Right lobe of liver (tissue), 6 donors: ENCODE results near the gene RCSD1. TPM values are rescaled to one million over a fixed set of nuclear protein-coding genes. Genes with fewer than 3 reads are reported as not detected.

Experiments used
- ATAC-seq, 4 donors: fragments of 200-7000 bp; cut with Tn5 transposase; one replicate each; pipeline ENCODE4 v1.9.1; 2020; ENCODE audit warnings: mild to moderate bottlenecking in 4 of 4, moderate library complexity in 4 of 4
- DNase-seq, 3 donors: peaks; one replicate each; pipeline ENCODE4 v3.0.0-alpha.2; 2020
- H3K27ac ChIP-seq, 3 donors: fragments of 200-600 bp; one replicate each; pipeline ENCODE4 v1.8.0; 2022
- H3K27me3 ChIP-seq, 2 donors: fragments of 200-600 bp; one replicate each; pipeline ENCODE4 v1.8.0; 2022
- H3K36me3 ChIP-seq, 4 donors: fragments of 200-600 bp; sonication (generic) in 1 of 4; one replicate each; pipeline versions ENCODE4 v1.5.1 to v1.8.0; 2017 to 2022; ENCODE audit warnings: control low read depth in 1 of 4
- H3K4me1 ChIP-seq, 4 donors: fragments of 200-600 bp; sonication (generic) in 1 of 4; one replicate each; pipeline versions ENCODE4 v1.5.1 to v1.8.0; 2017 to 2022; ENCODE audit warnings: control low read depth in 1 of 4
- H3K4me3 ChIP-seq, 3 donors: fragments of 200-600 bp; one replicate each; pipeline ENCODE4 v1.8.0; 2022
- H3K9me3 ChIP-seq, 4 donors: fragments of 200-600 bp; sonication (generic) in 1 of 4; one replicate each; pipeline versions ENCODE4 v1.5.1 to v1.8.0; 2017 to 2022; ENCODE audit warnings: control low read depth in 1 of 4
- CTCF ChIP-seq, 4 donors: fragments of 200-600 bp in 3 of 4; fragments of 450-650 bp in 1 of 4; IDR thresholded peaks; one replicate each; pipeline versions ENCODE4 v1.5.1 to v1.8.0; 2016 to 2022; ENCODE audit warnings: antibody characterized with exemption in 4 of 4, mild to moderate bottlenecking in 2 of 4
- POLR2A ChIP-seq: fragments of 450-650 bp; IDR thresholded peaks from one replicate; pipeline ENCODE4 v1.6.1; 2017; ENCODE audit warnings: antibody characterized with exemption, mild to moderate bottlenecking
- WGBS: methylation state at CpG from one replicate; pipeline ENCODE4 v1.1.6; 2018; ENCODE audit warnings: low coverage, low lambda C conversion rate; ENCODE audit not compliant: insufficient coverage; ENCODE audit errors: missing lambda C conversion rate; 5-methylcytosine and 5-hydroxymethylcytosine counted together
- intact Hi-C, 2 donors: fragments of 100-400 bp; cut with DNase I; formaldehyde crosslinking; loops; one replicate each; pipeline versions ENCODE4 v1.11.2 to v1.14.1; 2022
- total RNA-seq, 6 experiments: library from RNA; depleted of rRNA in 2 of 6; stranded (reverse); fragments of >200 nt in 2 of 6; fragmentation: NEBNext Ultra II Directional in 3 of 6; extraction: Animal tissue kit (Norgen Biotek cat#: 25700) in 3 of 6; gene quantifications; one replicate each; pipeline versions ENCODE4 v1.1.0 to v1.2.4, GENCODE V29; 2016 to 2023
- donor health status: DM: no; HTN: yes; CAD: no.
- donor health status: DM: no; HTN: no; CAD: no.
- donor health status: DM: no; HTN: no; CAD: no.
- donor health status: DM: no; HTN: yes; CAD: no.
- donor health status: DM: no; HTN: yes; CAD: no.

Gene RCSD1
- total RNA-seq, 6 experiments from 2014 or later = 2.4 to 8.4 (median 5.0) TPM

DNA sequence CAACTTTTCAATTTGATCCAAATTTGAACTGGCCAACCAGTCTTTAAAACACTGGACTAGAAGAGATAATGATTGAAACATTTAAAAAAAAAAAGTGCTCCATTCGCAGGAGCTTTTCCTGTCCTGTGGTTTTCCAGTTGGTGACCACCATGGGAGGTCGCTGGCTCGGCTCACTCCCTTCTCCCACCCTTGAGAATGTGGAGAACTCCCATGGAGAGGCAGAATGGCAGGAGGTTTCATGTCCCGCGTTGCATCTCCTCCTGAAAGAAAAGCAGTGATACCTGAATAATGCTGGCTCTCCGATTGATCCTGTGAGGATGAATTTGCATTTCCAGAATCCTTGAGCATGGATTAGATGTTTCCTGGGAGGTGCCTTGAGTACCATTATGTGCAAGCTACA, 75.2 kb downstream of the RCSD1 start:
- no peaks in the 10 kb centered on the region for H3K9me3 ChIP-seq
- ATAC-seq = no peak
- intact Hi-C loops = no loop called here
- WGBS = 22% methylated on average over 2 of the region's 6 CpGs
- H3K36me3 ChIP-seq = no peaks in the 10 kb centered on the region
- no peak overlapping the region for H3K27ac ChIP-seq
- H3K27me3 ChIP-seq = no peaks in the 10 kb centered on the region
- no peak for TF ChIP-seq CTCF (IDR thresholded peaks at IDR 0.05)
- no peak for TF ChIP-seq POLR2A
- H3K4me1 ChIP-seq = peaks cover 0 to 10% (median 0%) of the 10 kb centered on the region in 4 donors
- DNase-seq = no peak
- no peak overlapping the region for H3K4me3 ChIP-seq

GRCh38 chr1:167706363-167706762, 76.3 kb downstream of the RCSD1 start:
- H3K4me1 ChIP-seq = peaks cover 0 to 4% (median 0%) of the 10 kb centered on the region in 4 donors
- 83% methylated on average over 2 of the region's 2 CpGs for WGBS
- H3K36me3 ChIP-seq = no peaks in the 10 kb centered on the region
- no peak overlapping the region for H3K27ac ChIP-seq
- H3K9me3 ChIP-seq = no peaks in the 10 kb centered on the region
- ATAC-seq (no peak), DNase-seq (no peak)
- no peaks in the 10 kb centered on the region for H3K27me3 ChIP-seq
- no peak for TF ChIP-seq CTCF (IDR thresholded peaks at IDR 0.05)
- no peak for TF ChIP-seq POLR2A
- intact Hi-C loops = no loop called here
- H3K4me3 ChIP-seq = no peak overlapping the region

- H3K27ac ChIP-seq = no peak overlapping the region
- H3K4me1 ChIP-seq = peaks cover 0 to 4% (median 0%) of the 10 kb centered on the region in 4 donors
- ATAC-seq (no peak), DNase-seq (no peak)
- WGBS = 80% methylated on average over 10 of the region's 10 CpGs
- H3K27me3 ChIP-seq = no peaks in the 10 kb centered on the region
- no peak overlapping the region for H3K4me3 ChIP-seq
- no peaks in the 10 kb centered on the region for H3K36me3 ChIP-seq
- no peaks in the 10 kb centered on the region for H3K9me3 ChIP-seq
- no peak for TF ChIP-seq POLR2A
- no peak for TF ChIP-seq CTCF (IDR thresholded peaks at IDR 0.05)
- intact Hi-C loops = no loop called here
Measured at GRCh38 chr1:167706931-167707877, 77.2 kb downstream of the RCSD1 start.

DNA sequence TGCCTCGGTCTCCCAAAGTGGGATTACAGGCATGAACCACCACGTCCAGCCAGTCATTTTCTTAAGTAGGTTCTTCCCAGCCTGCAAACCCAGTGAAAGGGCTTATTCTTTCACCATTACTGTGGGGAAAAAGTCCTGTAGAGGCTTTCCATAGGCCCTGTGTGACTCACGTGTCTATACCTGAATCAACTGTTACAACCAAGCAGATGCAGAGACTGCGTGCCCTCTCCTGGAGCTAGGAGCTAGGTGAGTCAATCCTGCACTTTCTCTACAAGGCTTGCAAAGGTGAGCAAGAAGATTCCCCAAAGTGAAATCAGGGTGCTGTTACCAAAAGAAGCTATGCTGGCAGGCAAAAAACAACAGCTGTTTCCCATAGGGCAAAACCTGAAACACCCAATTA, 77.9 kb downstream of the RCSD1 start:
- H3K9me3 ChIP-seq = no peaks in the 10 kb centered on the region
- TF ChIP-seq POLR2A (no peak), CTCF (IDR thresholded peaks at IDR 0.05) (no peak)
- no peak overlapping the region for H3K27ac ChIP-seq
- WGBS = 78% methylated on average over 4 of the region's 4 CpGs
- no peaks in the 10 kb centered on the region for H3K27me3 ChIP-seq
- DNase-seq (no peak), ATAC-seq (no peak)
- no peaks in the 10 kb centered on the region for H3K36me3 ChIP-seq
- intact Hi-C loops = no loop called here
- peaks cover 0 to 4% (median 0%) of the 10 kb centered on the region in 4 donors for H3K4me1 ChIP-seq
- H3K4me3 ChIP-seq = no peak overlapping the region
